Brain pericyte (primary cell): ENCODE measurements around the gene WFDC11.

Source experiments
- DNase-seq: peaks from one replicate; pipeline ENCODE4 v3.0.0-alpha.2; 2012; ENCODE audit warnings: low read depth, low spot score

Gene WFDC11

DNA sequence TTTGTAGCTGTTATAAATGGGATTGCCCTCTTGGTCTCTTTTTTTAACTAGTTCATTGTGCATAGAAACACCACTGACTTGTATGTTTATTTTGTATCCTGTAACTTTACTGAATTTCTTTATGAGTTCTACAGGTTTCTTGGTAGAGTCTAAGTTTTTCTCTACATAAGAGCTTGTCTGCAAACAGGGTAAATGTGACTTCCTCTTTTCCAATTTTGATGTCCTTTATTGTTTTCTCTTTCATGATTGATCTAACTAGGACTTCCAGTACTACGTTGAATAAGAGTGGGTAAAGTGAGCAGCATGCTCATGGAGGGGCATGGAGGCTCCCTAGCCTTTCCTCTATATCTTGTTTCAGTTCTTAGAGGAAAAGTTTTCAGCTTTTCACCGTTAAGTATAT is 43.5 kb downstream of the WFDC11 start:
- no peak for DNase-seq

DNA sequence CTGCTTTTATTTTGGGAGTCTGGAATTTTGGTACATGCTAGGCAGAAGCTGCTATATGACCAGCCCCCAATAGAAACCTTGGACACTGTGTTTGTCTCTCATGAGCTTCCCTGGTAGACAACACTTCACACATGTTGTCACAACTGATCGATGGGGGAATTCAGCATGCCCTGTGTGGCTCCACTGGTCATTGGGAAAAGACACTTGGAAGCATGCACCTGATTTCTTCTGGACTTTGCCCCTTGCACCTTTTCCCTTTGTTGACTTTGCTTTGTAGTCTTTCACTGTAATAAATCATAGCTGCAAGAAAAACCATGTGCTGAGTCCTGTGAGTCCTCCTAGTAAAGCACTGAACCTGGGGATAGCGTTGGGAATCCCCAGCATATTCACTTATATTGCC is 48.4 kb downstream of the WFDC11 start:
- DNase-seq, result no peak

DNA sequence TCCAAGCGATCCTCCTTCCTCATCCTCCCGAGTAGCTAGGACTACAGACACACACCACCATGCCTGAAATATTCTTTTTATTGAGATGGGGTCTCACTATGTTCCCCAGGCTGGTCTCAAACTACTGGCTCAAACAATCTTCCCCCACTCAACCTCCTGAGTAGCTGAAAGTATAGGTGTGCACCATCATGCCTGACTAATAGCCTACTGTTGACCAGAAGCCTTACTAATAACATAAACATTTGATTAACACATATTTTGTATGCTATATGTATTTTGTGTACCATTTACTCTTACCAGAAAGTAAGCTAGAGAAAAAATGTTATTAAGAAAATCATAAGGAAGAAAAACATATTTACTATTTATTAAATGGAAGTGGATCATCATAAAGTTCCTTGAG is 52.4 kb downstream of the WFDC11 start:
- DNase-seq, result no peak

DNA sequence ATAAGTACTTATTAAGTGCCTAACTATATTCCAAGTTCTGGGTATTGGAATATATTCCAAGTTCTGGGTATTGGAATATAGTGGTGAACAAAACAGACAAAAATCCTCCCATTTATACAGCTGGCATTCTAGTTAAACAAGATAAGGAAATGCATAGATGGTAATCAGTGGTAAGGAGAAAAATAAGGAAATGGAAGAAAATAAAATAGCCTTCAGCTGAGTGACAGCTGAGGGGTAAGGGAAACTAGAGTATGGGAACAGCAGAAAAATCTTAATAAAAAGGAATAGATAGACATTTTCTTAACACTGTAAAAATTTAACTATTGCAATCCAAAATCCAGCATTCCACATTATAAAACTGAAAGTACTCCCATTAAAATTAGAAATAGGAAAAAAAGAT is 57.7 kb downstream of the WFDC11 start:
- no peak for DNase-seq

DNA sequence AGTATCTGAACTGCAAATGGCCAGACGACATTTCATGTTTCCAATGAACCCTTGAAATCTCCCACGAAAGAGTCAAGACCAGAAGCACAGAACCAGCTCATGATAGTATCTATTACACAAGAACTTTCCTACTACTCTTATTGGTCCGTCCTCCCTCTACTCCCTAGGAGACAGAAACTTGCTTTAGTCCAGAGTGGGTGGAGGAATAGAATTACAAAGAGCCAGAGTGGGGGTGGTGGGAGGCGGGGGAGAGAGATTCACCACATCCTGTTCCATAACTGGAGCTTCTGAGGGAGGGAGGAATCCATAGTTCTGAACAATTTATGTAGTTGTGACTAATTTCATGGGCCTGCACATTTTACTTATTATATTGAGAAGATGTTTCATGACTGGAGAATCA is 59.0 kb downstream of the WFDC11 start:
- DNase-seq, result no peak

DNA sequence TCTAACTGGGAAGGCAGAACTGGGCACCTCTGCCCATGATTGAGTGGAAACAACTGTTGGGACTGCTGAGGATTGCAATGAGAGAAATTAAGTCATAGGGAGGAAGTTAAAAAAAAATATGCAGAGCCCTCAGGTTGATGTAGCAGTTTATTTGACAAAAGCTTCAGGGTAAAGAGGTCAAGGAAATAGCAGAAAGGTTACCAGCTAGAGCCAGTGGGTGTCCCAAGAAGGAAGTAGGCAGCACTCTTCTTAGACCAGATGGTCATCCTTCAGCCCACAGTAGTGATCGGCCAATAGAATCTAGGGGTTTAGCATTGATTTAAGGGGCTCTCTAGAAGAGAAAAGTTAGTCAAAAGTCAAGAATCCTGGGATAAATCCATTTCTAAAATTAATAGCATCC is 62.2 kb downstream of the WFDC11 start:
- no peak for DNase-seq
